ENCODE results near the gene RAB24. TPM values are rescaled to one million over a fixed set of nuclear protein-coding genes. Genes with fewer than 3 reads are reported as not detected.

RAB24 gene
- total RNA-seq, 4 donors from 2014 or later = 18.7 to 53.3 (median 26.3) TPM

DNA sequence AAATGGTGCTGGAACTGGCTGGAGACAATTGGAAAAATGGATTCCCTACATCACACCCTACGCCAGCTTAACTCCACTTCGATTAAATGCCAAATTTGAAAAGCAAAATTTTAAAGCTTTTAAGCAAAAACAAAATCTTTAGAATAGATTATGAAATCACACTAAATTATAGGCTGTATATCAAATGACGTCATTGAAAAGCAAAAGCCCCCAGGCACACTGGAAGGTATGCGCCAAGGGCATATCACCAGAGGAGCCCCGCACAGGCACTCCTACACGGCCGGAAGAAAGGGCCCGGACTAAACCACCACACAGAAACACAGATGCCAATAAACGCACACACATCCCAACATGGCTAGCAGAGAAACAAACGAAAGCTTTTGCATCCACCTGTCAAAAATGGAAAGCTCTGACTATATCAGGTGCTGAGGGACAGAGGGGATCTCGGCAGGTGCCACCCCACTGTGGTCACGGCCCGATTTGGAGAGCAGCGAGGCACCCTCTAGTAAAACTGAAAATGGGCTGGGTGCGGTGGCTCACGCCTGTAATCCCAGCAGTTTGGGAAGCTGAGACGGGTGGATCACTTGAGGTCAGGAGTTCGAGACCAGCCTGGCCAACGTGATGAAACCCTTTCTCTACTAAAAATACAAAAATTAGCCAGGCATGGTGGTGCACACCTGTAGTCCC lies 25.2 kb upstream of the RAB24 start:
- Histone ChIP-seq H3K27ac (no peak overlapping the region), H3K27me3 (no peaks in the 10 kb centered on the region), H3K9me3 (no peaks in the 10 kb centered on the region), H3K36me3 (peaks cover 22 to 34% of the 10 kb centered on the region in 2 donors), H3K4me1 (no peaks in the 10 kb centered on the region), H3K4me3 (replicated peaks in 1 of 3) (no peak overlapping the region)
- DNase-seq = no peak
- TF ChIP-seq, protein P1, sequence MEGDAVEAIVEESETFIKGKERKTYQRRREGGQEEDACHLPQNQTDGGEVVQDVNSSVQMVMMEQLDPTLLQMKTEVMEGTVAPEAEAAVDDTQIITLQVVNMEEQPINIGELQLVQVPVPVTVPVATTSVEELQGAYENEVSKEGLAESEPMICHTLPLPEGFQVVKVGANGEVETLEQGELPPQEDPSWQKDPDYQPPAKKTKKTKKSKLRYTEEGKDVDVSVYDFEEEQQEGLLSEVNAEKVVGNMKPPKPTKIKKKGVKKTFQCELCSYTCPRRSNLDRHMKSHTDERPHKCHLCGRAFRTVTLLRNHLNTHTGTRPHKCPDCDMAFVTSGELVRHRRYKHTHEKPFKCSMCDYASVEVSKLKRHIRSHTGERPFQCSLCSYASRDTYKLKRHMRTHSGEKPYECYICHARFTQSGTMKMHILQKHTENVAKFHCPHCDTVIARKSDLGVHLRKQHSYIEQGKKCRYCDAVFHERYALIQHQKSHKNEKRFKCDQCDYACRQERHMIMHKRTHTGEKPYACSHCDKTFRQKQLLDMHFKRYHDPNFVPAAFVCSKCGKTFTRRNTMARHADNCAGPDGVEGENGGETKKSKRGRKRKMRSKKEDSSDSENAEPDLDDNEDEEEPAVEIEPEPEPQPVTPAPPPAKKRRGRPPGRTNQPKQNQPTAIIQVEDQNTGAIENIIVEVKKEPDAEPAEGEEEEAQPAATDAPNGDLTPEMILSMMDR (IDR thresholded peaks at IDR 0.05) = no peak
- no peak for TF ChIP-seq POLR2A (IDR thresholded peaks at IDR 0.05)
- 91 to 93% methylated on average over 18 to 19 of the region's 19 CpGs for WGBS, 2 donors
- intact Hi-C loops (cut with DNase I) = no loop called here

DNA sequence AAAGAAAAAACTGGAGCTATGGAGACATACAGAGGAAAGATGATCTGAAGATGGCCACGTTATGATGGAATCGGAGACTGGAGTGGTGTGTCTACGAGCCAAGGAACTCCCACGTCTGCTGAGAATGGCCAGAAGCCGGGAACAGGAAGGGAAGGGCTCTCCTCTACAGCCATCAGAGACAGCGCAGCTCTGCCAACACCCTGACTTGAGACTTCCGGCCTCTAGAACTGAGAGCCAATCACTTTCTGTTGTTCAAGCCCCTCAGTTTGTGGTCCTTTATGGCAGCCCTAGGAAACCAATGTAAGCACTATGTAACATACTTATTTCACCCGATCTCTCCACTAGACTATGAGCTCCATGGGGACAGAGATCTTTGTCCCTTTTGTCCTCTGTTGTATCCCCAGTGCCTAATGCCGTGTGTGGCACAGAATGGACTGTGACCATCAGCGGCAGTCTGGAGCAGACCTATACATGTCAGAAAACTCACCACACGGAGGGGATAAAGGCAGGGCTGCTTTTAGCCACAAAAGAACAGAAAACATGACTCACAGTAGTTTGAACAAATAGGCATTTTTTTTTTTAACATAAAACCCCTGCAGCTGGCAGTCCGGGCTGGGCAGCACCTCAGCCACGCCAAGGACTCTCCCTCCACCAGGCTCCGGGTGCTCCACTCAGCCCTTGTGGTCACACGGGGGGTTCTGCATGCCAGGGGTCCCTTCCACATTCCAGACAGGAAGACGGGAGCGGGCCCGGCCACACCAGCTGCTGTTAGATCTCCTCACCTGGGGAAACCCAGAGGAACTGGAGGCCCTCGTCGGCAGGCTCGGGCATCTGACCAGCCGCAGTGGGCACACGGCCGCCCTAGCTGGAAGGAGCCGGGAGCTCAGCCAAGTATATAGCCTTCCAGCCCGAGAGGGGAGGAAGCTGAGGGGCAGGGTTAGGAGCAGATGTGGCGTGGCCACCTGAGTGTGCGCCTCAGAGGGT lies 24.3 kb upstream of the RAB24 start:
- Histone ChIP-seq H3K4me3 (replicated peaks in 1 of 3) (no peak overlapping the region), H3K27me3 (no peaks in the 10 kb centered on the region), H3K4me1 (no peaks in the 10 kb centered on the region), H3K9me3 (no peaks in the 10 kb centered on the region), H3K36me3 (peaks cover 14 to 25% of the 10 kb centered on the region in 2 donors), H3K27ac (no peak overlapping the region)
- DNase-seq = no peak
- intact Hi-C loops (cut with DNase I) = no loop called here
- WGBS, 2 donors = 68 to 80% methylated on average over 22 to 23 of the region's 28 CpGs
- TF ChIP-seq, protein P1 (IDR thresholded peaks at IDR 0.05) = no peak
- no peak for TF ChIP-seq POLR2A (IDR thresholded peaks at IDR 0.05)

GRCh38 chr5:177325868-177326381 lies 22.4 kb upstream of the RAB24 start:
- H3K4me1 ChIP-seq = no peaks in the 10 kb centered on the region
- H3K36me3 ChIP-seq = peaks cover under 1 to 10% of the 10 kb centered on the region in 2 donors
- H3K9me3 ChIP-seq = no peaks in the 10 kb centered on the region
- H3K4me3 ChIP-seq (replicated peaks in 1 of 3) = no peak overlapping the region
- H3K27me3 ChIP-seq = no peaks in the 10 kb centered on the region
- WGBS, 2 donors = 83 to 94% methylated on average over 1 of the region's 1 CpG
- no peak for TF ChIP-seq POLR2A (IDR thresholded peaks at IDR 0.05)
- TF ChIP-seq, protein P1 (IDR thresholded peaks at IDR 0.05) = no peak
- no peak for DNase-seq
- no peak overlapping the region for H3K27ac ChIP-seq
- intact Hi-C loops (cut with DNase I) = no loop called here

- H3K4me1 ChIP-seq = no peaks in the 10 kb centered on the region
- H3K27me3 ChIP-seq = no peaks in the 10 kb centered on the region
- DNase-seq = no peak
- 85% methylated on average over 7 of the region's 7 CpGs for WGBS, 2 donors
- H3K36me3 ChIP-seq = no peaks in the 10 kb centered on the region
- no peaks in the 10 kb centered on the region for H3K9me3 ChIP-seq
- no peak for TF ChIP-seq POLR2A (IDR thresholded peaks at IDR 0.05)
- TF ChIP-seq, protein P1 (IDR thresholded peaks at IDR 0.05) = no peak
- H3K27ac ChIP-seq = no peak overlapping the region
- intact Hi-C loops (cut with DNase I) = no loop called here
- H3K4me3 ChIP-seq (replicated peaks in 1 of 3) = no peak overlapping the region
These were observed 17.4 kb upstream of the RAB24 start for GRCh38 chr5:177320879-177321278.

Data from thyroid gland (tissue), 4 donors.